PFSK-1 (cell line): ENCODE data around the gene PIEZO2.

Experiments
- FOXP2 ChIP-seq: optimal IDR thresholded peaks from 2 replicates; pipeline ENCODE3; 2011; ENCODE audit warnings: borderline replicate concordance, control low read depth, inconsistent platforms; ENCODE audit not compliant: insufficient read depth; ENCODE audit errors: extremely low read length, extremely low read depth
- POLR2AphosphoS5 ChIP-seq: IDR thresholded peaks from 2 replicates; pipeline ENCODE4 v1.6.1; 2012; ENCODE audit warnings: low read depth, mild to moderate bottlenecking, control low read depth, low read length, moderate library complexity
- SIN3A ChIP-seq: IDR thresholded peaks from 2 replicates; pipeline ENCODE4 v1.6.1; 2012; ENCODE audit warnings: mild to moderate bottlenecking, low read length, moderate library complexity, borderline replicate concordance; ENCODE audit not compliant: insufficient read depth
- TAF1 ChIP-seq: IDR thresholded peaks from 2 replicates; pipeline ENCODE4 v1.6.1; 2012; ENCODE audit warnings: low read length, control low read depth, borderline replicate concordance; ENCODE audit not compliant: insufficient read depth
- TF ChIP-seq, protein P1 (sequence below), 2 experiments: IDR thresholded peaks; 2 replicates each; pipeline versions ENCODE4 v1.6.1 to v1.8.0; 2011 to 2012; ENCODE audit warnings: low read depth in 2 of 2, low read length in 2 of 2, control low read depth in 1 of 2, inconsistent platforms in 1 of 2, mild to moderate bottlenecking in 1 of 2, moderate library complexity in 1 of 2; ENCODE audit not compliant: insufficient read depth in 1 of 2

Gene PIEZO2

DNA sequence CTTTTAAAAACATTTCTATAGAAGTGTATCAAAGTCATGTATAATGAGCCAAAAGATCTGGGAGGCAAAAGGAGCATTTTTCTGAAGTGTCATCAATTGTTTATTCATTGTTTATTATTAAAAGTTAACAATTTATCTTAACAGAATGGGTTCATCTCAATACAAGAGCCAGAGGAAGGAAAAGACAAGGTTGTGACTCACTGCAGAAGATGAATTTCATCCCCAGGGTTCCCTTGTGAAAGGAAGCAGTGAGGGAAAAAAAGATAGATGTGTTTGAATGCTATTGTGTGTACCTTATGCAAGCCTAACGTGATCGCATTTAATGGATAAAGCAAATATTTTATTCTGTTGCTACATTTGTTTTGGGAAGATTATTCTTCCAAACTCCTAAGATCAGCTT, 286.3 kb downstream of the PIEZO2 start:
- TF ChIP-seq SIN3A (no peak), FOXP2 (no peak), POLR2AphosphoS5 (no peak), TAF1 (no peak)
- TF ChIP-seq, protein P1, sequence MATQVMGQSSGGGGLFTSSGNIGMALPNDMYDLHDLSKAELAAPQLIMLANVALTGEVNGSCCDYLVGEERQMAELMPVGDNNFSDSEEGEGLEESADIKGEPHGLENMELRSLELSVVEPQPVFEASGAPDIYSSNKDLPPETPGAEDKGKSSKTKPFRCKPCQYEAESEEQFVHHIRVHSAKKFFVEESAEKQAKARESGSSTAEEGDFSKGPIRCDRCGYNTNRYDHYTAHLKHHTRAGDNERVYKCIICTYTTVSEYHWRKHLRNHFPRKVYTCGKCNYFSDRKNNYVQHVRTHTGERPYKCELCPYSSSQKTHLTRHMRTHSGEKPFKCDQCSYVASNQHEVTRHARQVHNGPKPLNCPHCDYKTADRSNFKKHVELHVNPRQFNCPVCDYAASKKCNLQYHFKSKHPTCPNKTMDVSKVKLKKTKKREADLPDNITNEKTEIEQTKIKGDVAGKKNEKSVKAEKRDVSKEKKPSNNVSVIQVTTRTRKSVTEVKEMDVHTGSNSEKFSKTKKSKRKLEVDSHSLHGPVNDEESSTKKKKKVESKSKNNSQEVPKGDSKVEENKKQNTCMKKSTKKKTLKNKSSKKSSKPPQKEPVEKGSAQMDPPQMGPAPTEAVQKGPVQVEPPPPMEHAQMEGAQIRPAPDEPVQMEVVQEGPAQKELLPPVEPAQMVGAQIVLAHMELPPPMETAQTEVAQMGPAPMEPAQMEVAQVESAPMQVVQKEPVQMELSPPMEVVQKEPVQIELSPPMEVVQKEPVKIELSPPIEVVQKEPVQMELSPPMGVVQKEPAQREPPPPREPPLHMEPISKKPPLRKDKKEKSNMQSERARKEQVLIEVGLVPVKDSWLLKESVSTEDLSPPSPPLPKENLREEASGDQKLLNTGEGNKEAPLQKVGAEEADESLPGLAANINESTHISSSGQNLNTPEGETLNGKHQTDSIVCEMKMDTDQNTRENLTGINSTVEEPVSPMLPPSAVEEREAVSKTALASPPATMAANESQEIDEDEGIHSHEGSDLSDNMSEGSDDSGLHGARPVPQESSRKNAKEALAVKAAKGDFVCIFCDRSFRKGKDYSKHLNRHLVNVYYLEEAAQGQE (IDR thresholded peaks at IDR 0.05; ENCODE audit: insufficient read depth in 1 of 2, low read depth in 2 of 2, low read length in 2 of 2) = no peak

GRCh38 chr18:10860928-10861327, 288.4 kb downstream of the PIEZO2 start:
- TF ChIP-seq POLR2AphosphoS5 (no peak), TAF1 (no peak), SIN3A (no peak), FOXP2 (no peak)
- TF ChIP-seq, protein P1 (IDR thresholded peaks at IDR 0.05; ENCODE audit: insufficient read depth in 1 of 2, low read depth in 2 of 2, low read length in 2 of 2) = no peak

DNA sequence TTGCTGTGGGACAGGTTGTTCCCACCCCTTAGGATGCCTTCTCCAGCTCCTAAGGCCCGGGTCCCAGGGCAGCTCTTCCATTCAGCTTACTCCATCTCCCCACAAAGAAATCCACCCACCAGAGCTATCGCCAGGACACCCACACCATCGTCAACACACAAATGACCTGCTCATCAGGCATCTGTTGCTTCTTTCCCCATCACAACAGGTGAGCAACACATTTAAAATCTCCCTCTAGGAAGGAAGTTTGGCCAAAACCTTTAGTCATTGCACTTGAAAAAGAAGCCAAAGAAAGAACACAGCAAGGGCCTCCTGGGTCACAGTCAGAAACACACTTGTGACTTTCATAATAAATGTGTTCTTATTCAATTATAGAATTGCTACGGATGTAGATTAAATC, 289.0 kb downstream of the PIEZO2 start:
- TF ChIP-seq FOXP2 (no peak), SIN3A (no peak), TAF1 (no peak), POLR2AphosphoS5 (no peak)
- TF ChIP-seq, protein P1 (IDR thresholded peaks at IDR 0.05; ENCODE audit: insufficient read depth in 1 of 2, low read depth in 2 of 2, low read length in 2 of 2) = no peak

- TF ChIP-seq SIN3A (no peak), TAF1 (no peak), POLR2AphosphoS5 (no peak), FOXP2 (no peak)
- TF ChIP-seq, protein P1 (IDR thresholded peaks at IDR 0.05; ENCODE audit: insufficient read depth in 1 of 2, low read depth in 2 of 2, low read length in 2 of 2) = no peak
Measured at GRCh38 chr18:10858477-10858876, 290.9 kb downstream of the PIEZO2 start.

DNA sequence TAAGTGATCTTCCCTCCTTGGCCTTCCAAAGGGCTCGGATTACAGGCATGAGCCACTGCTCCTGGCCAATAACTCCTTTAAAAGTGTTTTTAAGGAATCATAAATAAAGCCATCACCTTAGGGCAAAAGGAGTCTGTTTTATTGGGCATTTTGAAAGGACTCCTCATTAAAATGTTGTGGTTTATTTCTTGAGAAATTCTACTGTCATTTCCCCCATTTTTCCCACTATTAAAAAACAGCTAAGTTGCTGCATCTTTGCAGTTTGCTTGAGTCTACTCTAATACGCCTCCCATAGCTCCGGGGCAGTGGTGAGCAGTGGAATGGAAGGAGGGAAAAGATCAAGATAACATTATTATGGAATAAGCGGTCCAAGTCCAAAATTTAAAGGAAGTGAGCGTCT, 293.2 kb downstream of the PIEZO2 start:
- TF ChIP-seq POLR2AphosphoS5 = no peak
- TF ChIP-seq TAF1 = no peak
- TF ChIP-seq SIN3A = no peak
- TF ChIP-seq, protein P1 (IDR thresholded peaks at IDR 0.05; ENCODE audit: insufficient read depth in 1 of 2, low read depth in 2 of 2, low read length in 2 of 2) = no peak
- no peak for TF ChIP-seq FOXP2
